ENCODE measurements around the gene COL27A1. TPM values are rescaled to one million over a fixed set of nuclear protein-coding genes. Genes with fewer than 3 reads are reported as not detected.
A peak's percentile ranks its signal among the peaks of the same experiment; 100 is the strongest.

COL27A1 gene
- total RNA-seq, 2 experiments from 2014 or later = 8.4 to 9.7 TPM

GRCh38 chr9:114343471-114344187, 188.3 kb downstream of the COL27A1 start:
- Mint-ChIP-seq H3K27ac (peak overlapping the region; percentile 84), H3K4me3 (no peak overlapping the region), H3K4me1 (ENCODE audit: low read depth) (peaks cover 49% of the 10 kb centered on the region), H3K36me3 (ENCODE audit: low read depth) (peaks cover 89% of the 10 kb centered on the region), H3K9me3 (no peaks in the 10 kb centered on the region), H3K27me3 (no peaks in the 10 kb centered on the region)
- ATAC-seq = no peak
- DNase-seq = no peak
- no peak for TF ChIP-seq CTCF (IDR thresholded peaks at IDR 0.05)
- POLR2A ChIA-PET = interaction anchor here (1.6 to 18.4 kb wide), 2 partner anchors 18 to 41 kb away, joined by 6 to 277 read pairs; partner anchors contain the start of gene AKNA
- intact Hi-C loops (cut with micrococcal nuclease) = no loop called here
- CTCF ChIA-PET = interaction anchor here (9.9 kb wide), 1 partner anchor 44 kb away, joined by 98 read pairs; the partner anchor contains the start of gene AKNA

- Mint-ChIP-seq H3K4me3 (no peak overlapping the region), H3K27me3 (no peaks in the 10 kb centered on the region), H3K36me3 (ENCODE audit: low read depth) (peaks cover 88% of the 10 kb centered on the region), H3K27ac (peak overlapping the region; percentile 84), H3K9me3 (no peaks in the 10 kb centered on the region), H3K4me1 (ENCODE audit: low read depth) (peaks cover 49% of the 10 kb centered on the region)
- DNase-seq = no peak
- no peak for ATAC-seq
- CTCF ChIA-PET = interaction anchor here (0.9 to 9.9 kb wide), 2 partner anchors 43 to 61 kb away, joined by 3 to 98 read pairs; partner anchors contain the start of gene AKNA
- POLR2A ChIA-PET = interaction anchor here (1.0 to 18.4 kb wide), 3 partner anchors 11 to 40 kb away, joined by 3 to 277 read pairs (median 6); partner anchors contain the start of gene AKNA
- intact Hi-C loops (cut with micrococcal nuclease) = no loop called here
- TF ChIP-seq CTCF (IDR thresholded peaks at IDR 0.05) = no peak
Measured at GRCh38 chr9:114344188-114344566, 188.8 kb downstream of the COL27A1 start.

- peaks cover 49% of the 10 kb centered on the region for H3K4me1 Mint-ChIP-seq (ENCODE audit: low read depth)
Measured at GRCh38 chr9:114344692-114345091, 189.4 kb downstream of the COL27A1 start.

GRCh38 chr9:114345493-114346065, 190.2 kb downstream of the COL27A1 start:
- CTCF ChIA-PET = interaction anchor here (9.9 kb wide), 1 partner anchor 42 kb away, joined by 98 read pairs; the partner anchor contains the start of gene AKNA
- peaks cover 53% of the 10 kb centered on the region for H3K4me1 Mint-ChIP-seq (ENCODE audit: low read depth)

More at GRCh38 chr9:114344692-114345091, 189.4 kb downstream of the COL27A1 start:
- peaks cover 88% of the 10 kb centered on the region for H3K36me3 Mint-ChIP-seq (ENCODE audit: low read depth)
- no peak for TF ChIP-seq CTCF (IDR thresholded peaks at IDR 0.05)
- ATAC-seq (no peak), DNase-seq (no peak)
- peak overlapping the region; percentile 84 for H3K27ac Mint-ChIP-seq
- intact Hi-C loops (cut with micrococcal nuclease) = no loop called here
- no peaks in the 10 kb centered on the region for H3K9me3 Mint-ChIP-seq
- ChIA-PET POLR2A (interaction anchor here (1.0 to 18.4 kb wide), 3 partner anchors 12 to 40 kb away, joined by 3 to 277 read pairs (median 6); partner anchors contain the start of gene AKNA), CTCF (interaction anchor here (0.9 to 9.9 kb wide), 2 partner anchors 43 to 61 kb away, joined by 3 to 98 read pairs; partner anchors contain the start of gene AKNA)
- H3K4me3 Mint-ChIP-seq = no peak overlapping the region
- no peaks in the 10 kb centered on the region for H3K27me3 Mint-ChIP-seq

More at GRCh38 chr9:114345493-114346065, 190.2 kb downstream of the COL27A1 start:
- peak overlapping the region; percentile 83 for H3K27ac Mint-ChIP-seq
- DNase-seq (no peak), ATAC-seq (no peak)
- POLR2A ChIA-PET = interaction anchor here (1.4 to 18.4 kb wide), 3 partner anchors 13 to 39 kb away, joined by 3 to 277 read pairs (median 8); partner anchors contain the start of gene AKNA
- H3K27me3 Mint-ChIP-seq = no peaks in the 10 kb centered on the region
- intact Hi-C loops (cut with micrococcal nuclease) = no loop called here
- H3K36me3 Mint-ChIP-seq (ENCODE audit: low read depth) = peaks cover 90% of the 10 kb centered on the region
- H3K4me3 Mint-ChIP-seq = no peak overlapping the region
- H3K9me3 Mint-ChIP-seq = no peaks in the 10 kb centered on the region
- no peak for TF ChIP-seq CTCF (IDR thresholded peaks at IDR 0.05)
